GM12892 (cell line): ENCODE data around the gene GTF3C5.

ENCODE experiments used
- DNase-seq: peaks from one replicate; pipeline ENCODE4 v3.0.0; 2011; ENCODE audit not compliant: insufficient read length
- FAIRE-seq: peaks from 2 replicates; lab custom pipeline; 2011; peaks lifted over from hg19 to GRCh38; lab: Jason Lieb, UNC
- POLR2A ChIP-seq: IDR thresholded peaks from 2 replicates; pipeline ENCODE4 v1.6.1; 2011; ENCODE audit warnings: low read depth, low read length, control low read depth
- POLR2AphosphoS5 ChIP-seq: IDR thresholded peaks from 2 replicates; pipeline ENCODE4 v1.6.1; 2011; ENCODE audit warnings: low read depth, low read length, control low read depth
- TAF1 ChIP-seq: IDR thresholded peaks from 2 replicates; pipeline ENCODE4 v1.6.1; 2011; ENCODE audit warnings: low read depth, mild to moderate bottlenecking, control low read depth, low read length, borderline replicate concordance

Gene GTF3C5

DNA sequence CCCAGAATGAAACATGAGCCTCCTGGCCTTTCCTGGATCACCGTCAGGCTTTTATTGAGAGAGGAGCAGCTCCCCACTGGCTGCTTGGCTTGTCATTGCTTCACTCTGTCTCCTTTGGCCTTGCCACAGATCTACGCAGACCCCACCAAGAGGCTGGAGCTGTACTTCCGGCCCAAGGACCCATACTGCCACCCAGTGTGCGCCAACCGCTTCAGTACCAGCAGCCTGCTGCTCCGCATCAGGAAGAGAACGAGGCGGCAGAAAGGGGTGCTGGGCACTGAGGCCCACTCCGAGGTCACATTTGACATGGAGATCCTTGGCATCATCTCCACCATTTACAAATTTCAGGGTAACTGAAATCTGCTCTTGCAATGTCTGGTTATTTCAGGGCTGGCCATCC, 11.2 kb downstream of the GTF3C5 start:
- TF ChIP-seq POLR2AphosphoS5 (no peak), TAF1 (no peak), POLR2A (no peak)
- no peak for DNase-seq

DNA sequence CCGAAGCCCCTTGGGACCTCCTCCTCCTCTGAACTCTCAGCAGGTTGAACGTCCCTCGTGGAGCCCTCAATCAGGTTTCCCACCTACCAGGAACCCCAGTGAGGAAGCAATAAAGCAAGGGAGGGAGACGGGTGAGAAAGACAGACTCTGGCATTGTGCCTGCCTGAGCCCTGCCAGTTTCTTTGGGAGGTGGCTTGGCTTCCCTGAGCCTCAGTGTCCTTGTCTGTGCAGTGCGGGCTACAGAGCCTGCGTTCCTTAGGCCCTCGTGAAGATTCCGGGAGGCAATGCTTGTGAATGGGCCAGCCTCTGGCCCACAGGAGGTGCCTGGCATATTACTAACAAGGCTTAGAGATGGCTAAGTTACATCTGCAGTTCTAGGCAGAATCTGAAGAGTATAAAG, 11.9 kb downstream of the GTF3C5 start:
- DNase-seq = no peak
- TF ChIP-seq TAF1 (no peak), POLR2A (no peak), POLR2AphosphoS5 (no peak)
- FAIRE-seq = no peak

More for the DNA sequence above, 11.2 kb downstream of the GTF3C5 start:
- no peak for FAIRE-seq

DNA sequence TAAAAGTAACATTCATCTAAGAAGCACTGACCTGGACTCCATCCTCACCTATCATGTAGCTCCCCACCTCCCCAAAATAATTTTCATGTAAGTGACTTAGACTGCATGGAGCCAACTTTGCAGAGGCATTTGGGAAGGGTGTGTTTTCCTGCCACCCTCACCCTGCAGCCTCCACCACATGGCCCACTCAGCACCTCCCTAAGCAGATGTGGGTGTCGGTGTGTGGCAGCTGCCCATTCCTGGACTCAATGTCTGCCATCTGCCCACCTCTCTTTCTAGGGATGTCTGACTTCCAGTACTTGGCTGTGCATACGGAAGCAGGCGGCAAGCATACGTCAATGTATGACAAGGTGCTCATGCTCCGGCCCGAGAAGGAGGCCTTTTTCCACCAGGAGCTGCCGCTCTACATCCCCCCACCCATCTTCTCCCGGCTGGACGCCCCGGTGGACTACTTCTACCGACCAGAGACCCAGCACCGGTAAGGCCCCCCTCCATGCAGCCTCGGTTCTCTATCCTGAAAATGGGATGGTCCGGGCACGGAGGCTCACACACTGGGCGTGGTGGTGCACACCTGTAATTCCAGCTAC, 12.7 kb downstream of the GTF3C5 start:
- FAIRE-seq = no peak
- DNase-seq = no peak
- TF ChIP-seq POLR2AphosphoS5 (no peak), POLR2A (no peak), TAF1 (no peak)

DNA sequence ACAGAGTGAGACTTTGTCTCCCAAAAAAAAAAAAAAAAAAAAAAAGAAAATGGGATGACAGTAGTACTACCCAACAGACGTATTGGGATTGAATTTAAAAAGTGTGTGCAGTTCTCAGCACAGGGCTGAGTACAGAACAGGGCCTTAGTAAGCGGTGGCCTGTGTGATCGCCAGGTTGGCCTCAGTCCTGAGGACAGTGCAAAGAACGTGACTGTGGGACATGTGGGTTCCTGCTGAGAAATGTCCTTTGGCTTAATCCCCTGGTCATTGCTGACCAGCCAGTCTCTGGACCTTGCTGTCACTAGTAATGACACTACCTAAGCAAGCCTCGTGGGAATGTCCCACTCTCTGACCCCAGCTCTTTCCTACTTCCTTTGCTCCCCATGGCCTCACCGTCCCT, 13.3 kb downstream of the GTF3C5 start:
- TF ChIP-seq TAF1 (no peak), POLR2AphosphoS5 (no peak), POLR2A (no peak)
- FAIRE-seq (no peak), DNase-seq (no peak)

DNA sequence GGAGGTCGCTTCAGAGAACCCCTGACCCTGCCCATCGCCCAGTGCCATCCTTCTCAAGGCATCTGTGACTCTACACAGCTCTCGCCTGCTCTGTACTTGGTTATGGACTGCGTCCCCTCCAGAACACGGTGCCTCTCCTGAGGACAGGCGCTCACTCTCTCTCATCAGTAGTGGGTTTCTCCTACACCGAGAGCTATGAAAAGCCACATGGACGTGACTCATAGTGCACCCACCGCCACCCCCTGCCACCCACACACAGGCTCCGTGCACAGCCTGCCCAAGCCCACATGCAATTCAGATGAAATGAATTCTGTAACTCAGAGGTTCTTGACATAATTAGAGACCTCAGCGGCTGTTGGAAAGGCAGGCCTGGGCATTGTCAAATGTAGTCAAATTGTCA, 13.9 kb downstream of the GTF3C5 start:
- no peak for FAIRE-seq

DNA sequence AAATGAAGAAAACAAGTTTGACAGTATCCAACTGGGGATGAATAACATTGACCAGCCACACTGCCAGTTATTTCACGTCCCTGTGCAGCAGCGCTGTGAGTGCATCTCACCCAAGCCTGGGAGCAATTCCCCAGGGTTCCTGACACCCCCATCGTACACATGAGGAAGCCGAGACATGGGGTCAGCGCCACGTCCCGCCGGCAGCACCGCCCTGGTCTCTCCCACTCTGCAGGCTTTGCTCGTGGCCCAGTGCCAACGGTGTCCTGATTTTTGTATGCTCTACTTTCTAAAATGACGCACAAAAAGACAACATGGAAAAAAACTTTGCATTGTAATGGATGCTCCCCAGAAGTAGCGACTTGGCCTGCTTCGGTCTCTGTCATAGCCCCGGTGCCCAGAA, 14.3 kb downstream of the GTF3C5 start:
- TF ChIP-seq POLR2AphosphoS5 (no peak), TAF1 (no peak), POLR2A (no peak)
- no peak for FAIRE-seq

More for the DNA sequence above, 13.9 kb downstream of the GTF3C5 start:
- no peak for DNase-seq
- TF ChIP-seq TAF1 (no peak), POLR2A (no peak), POLR2AphosphoS5 (no peak)

DNA sequence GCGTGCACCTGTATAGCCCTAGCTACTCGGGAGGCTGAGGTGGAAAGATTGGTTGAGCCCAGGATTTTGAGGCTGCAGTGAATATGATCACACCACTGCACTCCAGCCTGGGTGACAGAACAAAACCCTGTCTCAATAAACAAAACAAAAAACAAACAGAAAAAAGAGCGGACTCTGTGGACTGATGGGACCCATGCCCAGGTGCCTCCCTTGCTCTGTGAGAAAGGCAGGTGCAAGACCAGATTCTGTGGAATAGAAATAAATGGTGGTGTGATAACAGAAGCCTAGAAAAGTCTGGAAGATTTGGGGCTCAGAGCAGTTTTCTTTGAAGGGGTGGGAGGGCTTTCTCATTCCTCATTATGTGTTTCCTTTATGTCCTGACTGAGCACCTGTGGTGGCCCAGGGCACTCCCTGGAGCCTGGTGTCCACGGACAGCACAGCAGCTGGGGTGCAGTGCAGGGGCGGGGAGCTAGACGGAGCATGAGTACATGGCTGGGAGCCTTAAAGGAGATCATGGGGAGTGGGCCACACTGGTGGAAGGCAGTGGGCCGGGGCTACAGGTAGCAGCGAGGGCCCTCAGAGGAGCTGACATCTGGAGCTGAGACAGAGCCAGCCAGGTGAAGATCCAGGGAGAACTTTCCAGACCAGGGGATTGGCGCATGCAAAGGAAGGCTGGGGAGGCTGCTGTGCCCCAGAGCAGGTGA, 15.6 kb downstream of the GTF3C5 start:
- TF ChIP-seq POLR2AphosphoS5 = no peak
- no peak for FAIRE-seq
- no peak for DNase-seq

More for the DNA sequence above, 14.3 kb downstream of the GTF3C5 start:
- DNase-seq = no peak

DNA sequence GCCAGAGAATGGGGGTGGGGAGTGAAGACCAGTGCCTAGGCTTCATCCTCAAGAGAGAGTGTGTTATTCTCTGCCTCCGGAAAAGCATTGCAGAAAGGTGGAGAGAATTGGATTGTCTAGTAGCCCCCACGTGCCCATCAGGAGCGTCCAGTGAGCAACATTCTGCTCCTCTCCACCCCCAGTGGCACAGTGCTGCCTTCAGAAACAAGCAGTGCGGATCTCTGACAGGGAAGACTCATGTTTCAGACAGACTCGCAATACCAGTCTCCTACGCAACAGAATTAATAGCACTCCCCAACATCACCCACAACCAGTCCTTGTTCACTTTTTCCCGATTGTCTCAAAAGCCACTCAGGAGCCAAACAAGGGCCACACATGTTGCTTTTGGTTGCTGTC, 16.1 kb downstream of the GTF3C5 start:
- FAIRE-seq (no peak), DNase-seq (no peak)
- TF ChIP-seq TAF1 (no peak), POLR2AphosphoS5 (no peak), POLR2A (no peak)

DNA sequence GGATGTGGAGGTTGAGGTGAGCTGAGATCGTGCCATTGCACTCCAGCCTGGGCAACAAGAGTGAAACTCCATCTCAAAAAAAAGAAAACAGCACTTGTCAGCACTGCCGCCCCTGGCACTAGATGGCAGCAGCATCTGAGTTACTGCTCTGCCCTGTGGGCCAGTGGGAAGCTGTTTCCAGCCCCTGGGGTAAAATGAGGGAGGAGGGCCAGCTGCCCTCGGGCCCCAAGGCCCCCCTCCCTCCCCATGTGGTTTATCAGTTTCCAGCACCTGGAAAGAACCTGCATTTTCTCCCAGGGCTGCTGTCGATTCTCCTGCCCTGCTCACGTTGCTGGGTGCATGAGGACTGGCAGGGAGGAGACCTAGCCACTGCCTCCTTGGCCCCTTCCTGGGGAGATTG, 17.8 kb downstream of the GTF3C5 start:
- TF ChIP-seq POLR2AphosphoS5 (no peak), POLR2A (no peak), TAF1 (no peak)
- DNase-seq (no peak), FAIRE-seq (no peak)

DNA sequence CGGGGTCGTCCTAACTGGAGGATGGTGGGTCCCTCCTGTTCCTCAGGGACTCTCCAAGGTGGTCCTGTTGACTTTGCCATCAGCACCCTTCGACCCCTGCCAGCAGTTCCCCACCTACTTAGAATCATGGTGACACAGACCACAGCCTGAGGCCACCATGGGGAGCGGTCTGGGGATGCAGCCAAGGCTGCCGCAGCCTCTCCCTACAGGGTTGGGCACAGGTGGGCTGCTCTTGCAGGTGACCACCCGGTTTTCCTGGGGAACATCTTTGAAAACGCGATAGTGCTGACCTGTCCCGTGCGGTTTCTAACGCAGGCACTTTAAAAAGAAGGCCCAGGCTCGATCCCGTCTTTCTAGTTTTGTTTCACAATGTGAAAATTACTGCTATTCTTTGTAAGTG, 18.2 kb downstream of the GTF3C5 start:
- DNase-seq (no peak), FAIRE-seq (no peak)
- TF ChIP-seq TAF1 = no peak
- no peak for TF ChIP-seq POLR2A
- TF ChIP-seq POLR2AphosphoS5 = no peak

DNA sequence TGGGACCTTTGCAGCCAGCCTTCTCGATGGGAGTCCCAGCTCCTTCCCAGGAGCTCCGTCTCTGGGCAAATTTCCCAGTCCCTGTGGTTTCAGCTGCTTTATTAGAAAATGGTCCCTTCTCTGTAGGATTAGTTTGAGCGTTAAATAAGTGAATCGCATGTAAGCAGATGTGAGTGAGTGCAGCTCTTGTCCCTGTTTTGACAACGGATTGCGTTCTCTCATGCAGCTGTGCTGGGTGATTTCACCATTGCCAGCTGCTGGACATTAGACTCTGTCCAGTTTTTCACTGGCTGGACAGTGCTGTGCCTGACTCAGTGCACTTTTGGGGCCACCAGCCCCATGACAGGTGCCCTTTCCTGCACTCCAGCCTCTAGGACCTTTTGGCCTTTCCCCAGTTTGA, 19.3 kb downstream of the GTF3C5 start:
- no peak for TF ChIP-seq TAF1
- no peak for DNase-seq
- no peak for FAIRE-seq

DNA sequence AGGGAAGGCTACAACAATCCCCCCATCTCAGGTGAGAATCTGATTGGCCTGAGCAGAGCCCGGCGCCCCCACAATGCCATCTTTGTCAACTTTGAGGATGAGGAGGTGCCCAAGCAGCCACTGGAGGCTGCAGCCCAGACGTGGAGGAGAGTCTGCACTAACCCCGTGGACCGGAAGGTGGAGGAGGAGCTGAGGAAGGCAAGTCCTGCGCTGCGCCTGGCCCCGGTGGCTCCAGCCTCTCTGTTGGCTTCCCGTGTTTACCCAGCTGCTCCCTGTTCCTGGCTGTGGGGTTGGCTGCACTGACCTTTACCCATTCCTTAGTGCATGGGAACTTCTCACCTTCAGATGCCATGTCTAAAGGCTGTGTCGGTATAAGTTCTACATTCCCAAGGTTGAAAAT, 20.0 kb downstream of the GTF3C5 start:
- no peak for TF ChIP-seq TAF1
- TF ChIP-seq POLR2A = no peak
- no peak for TF ChIP-seq POLR2AphosphoS5
- DNase-seq (no peak), FAIRE-seq (no peak)
